HG02610 (cell line): ENCODE results near the gene TGIF2.
"Not testable (repeated sequence)": the region's sequence is repeated elsewhere in the genome, so short reads cannot be mapped to it uniquely, and the experiment has no call there.

Source experiments
- ATAC-seq: cut with Tn5 transposase; IDR thresholded peaks from one replicate; pipeline ENCODE4 v1.9.1; 2021; ENCODE audit warnings: mild to moderate bottlenecking, moderate library complexity; ENCODE audit not compliant: unreplicated experiment

The TGIF2 gene

GRCh38 chr20:36576081-36576445 is 2.7 kb downstream of the TGIF2 start:
- ATAC-seq: no peak

- ATAC-seq: no peak
Observed at GRCh38 chr20:36578356-36579041, 5.1 kb downstream of the TGIF2 start.

GRCh38 chr20:36579996-36580545 is 6.7 kb downstream of the TGIF2 start:
- no peak for ATAC-seq

GRCh38 chr20:36582322-36582721 is 8.9 kb downstream of the TGIF2 start:
- no peak for ATAC-seq

GRCh38 chr20:36582821-36583220 is 9.4 kb downstream of the TGIF2 start:
- ATAC-seq: no peak

- ATAC-seq: no peak
Observed at GRCh38 chr20:36584018-36584481, 10.7 kb downstream of the TGIF2 start.

GRCh38 chr20:36585410-36586125 is 12.2 kb downstream of the TGIF2 start:
- no peak for ATAC-seq

GRCh38 chr20:36587388-36588070 is 14.1 kb downstream of the TGIF2 start:
- no peak for ATAC-seq

GRCh38 chr20:36591281-36591680 is 17.9 kb downstream of the TGIF2 start:
- ATAC-seq: no peak

GRCh38 chr20:36591854-36592641 is 18.7 kb downstream of the TGIF2 start:
- ATAC-seq: no peak

GRCh38 chr20:36593347-36593929 is 20.0 kb downstream of the TGIF2 start:
- ATAC-seq: no peak

GRCh38 chr20:36599912-36600345 is 26.5 kb downstream of the TGIF2 start:
- ATAC-seq: no peak

- no peak for ATAC-seq
Observed at GRCh38 chr20:36601540-36601939, 28.1 kb downstream of the TGIF2 start.

- ATAC-seq: peak; percentile 27
Observed at GRCh38 chr20:36604952-36605398, 31.6 kb downstream of the TGIF2 start.

GRCh38 chr20:36605399-36606157 is 32.2 kb downstream of the TGIF2 start, which contains the start of gene RAB5IF:
TSS of gene RAB5IF (plus strand) at chr20:36605779. CDS start at chr20:36605952, 173 bp downstream.
- peak; percentile 87 for ATAC-seq

- no peak for ATAC-seq
Observed at GRCh38 chr20:36606158-36607066, 33.0 kb downstream of the TGIF2 start.

- ATAC-seq: no peak
Observed at GRCh38 chr20:36607586-36608387, 34.4 kb downstream of the TGIF2 start.

GRCh38 chr20:36608388-36608728 is 35.0 kb downstream of the TGIF2 start:
- ATAC-seq: not testable (repeated sequence)
